ENCODE results near the gene GABRP.

GABRP gene

GRCh38 chr5:170836226-170836625 is 52.7 kb downstream of the GABRP start:
- TF ChIP-seq TAF1 (IDR thresholded peaks at IDR 0.05; ENCODE audit: low read depth) (no peak), CEBPB (IDR thresholded peaks at IDR 0.05) (no peak), EGR1 (IDR thresholded peaks at IDR 0.05) (no peak), TCF12 (IDR thresholded peaks at IDR 0.05; ENCODE audit: low read depth) (no peak), RAD21 (IDR thresholded peaks at IDR 0.05; ENCODE audit: low read depth) (no peak), ZBTB7A (IDR thresholded peaks at IDR 0.05; ENCODE audit: low read depth) (no peak), CREB1 (IDR thresholded peaks at IDR 0.05; ENCODE audit: low read depth) (no peak), YY1 (IDR thresholded peaks at IDR 0.05; ENCODE audit: low read depth) (no peak), EP300 (IDR thresholded peaks at IDR 0.05; ENCODE audit: borderline replicate concordance) (no peak), REST (IDR thresholded peaks at IDR 0.05; ENCODE audit: low read depth) (no peak), MAX (IDR thresholded peaks at IDR 0.05) (no peak), TEAD4 (IDR thresholded peaks at IDR 0.05) (no peak), NFIC (IDR thresholded peaks at IDR 0.05) (no peak), FOXM1 (IDR thresholded peaks at IDR 0.05; ENCODE audit: borderline replicate concordance, low read depth) (no peak), USF1 (IDR thresholded peaks at IDR 0.05) (no peak)

GRCh38 chr5:170843870-170844269 is 60.3 kb downstream of the GABRP start:
- TF ChIP-seq USF1 (IDR thresholded peaks at IDR 0.05) (no peak), TAF1 (IDR thresholded peaks at IDR 0.05; ENCODE audit: low read depth) (no peak), REST (IDR thresholded peaks at IDR 0.05; ENCODE audit: low read depth) (no peak), YY1 (IDR thresholded peaks at IDR 0.05; ENCODE audit: low read depth) (no peak), TCF12 (IDR thresholded peaks at IDR 0.05; ENCODE audit: low read depth) (no peak), CEBPB (IDR thresholded peaks at IDR 0.05) (no peak), EP300 (IDR thresholded peaks at IDR 0.05; ENCODE audit: borderline replicate concordance) (no peak), ZBTB7A (IDR thresholded peaks at IDR 0.05; ENCODE audit: low read depth) (no peak), RAD21 (IDR thresholded peaks at IDR 0.05; ENCODE audit: low read depth) (no peak), TEAD4 (IDR thresholded peaks at IDR 0.05) (no peak), MAX (IDR thresholded peaks at IDR 0.05) (no peak), FOXM1 (IDR thresholded peaks at IDR 0.05; ENCODE audit: borderline replicate concordance, low read depth) (no peak), NFIC (IDR thresholded peaks at IDR 0.05) (no peak), CREB1 (IDR thresholded peaks at IDR 0.05; ENCODE audit: low read depth) (no peak), EGR1 (IDR thresholded peaks at IDR 0.05) (no peak)

GRCh38 chr5:170844651-170845050 is 61.1 kb downstream of the GABRP start:
- TF ChIP-seq USF1 (IDR thresholded peaks at IDR 0.05): no peak
- no peak for TF ChIP-seq RAD21 (IDR thresholded peaks at IDR 0.05; ENCODE audit: low read depth)
- no peak for TF ChIP-seq ZBTB7A (IDR thresholded peaks at IDR 0.05; ENCODE audit: low read depth)
- TF ChIP-seq REST (IDR thresholded peaks at IDR 0.05; ENCODE audit: low read depth): no peak
- no peak for TF ChIP-seq TCF12 (IDR thresholded peaks at IDR 0.05; ENCODE audit: low read depth)
- no peak for TF ChIP-seq TAF1 (IDR thresholded peaks at IDR 0.05; ENCODE audit: low read depth)
- TF ChIP-seq CREB1 (IDR thresholded peaks at IDR 0.05; ENCODE audit: low read depth): no peak

GRCh38 chr5:170846416-170846815 is 62.9 kb downstream of the GABRP start:
- TF ChIP-seq FOXM1 (IDR thresholded peaks at IDR 0.05; ENCODE audit: borderline replicate concordance, low read depth) (no peak), CREB1 (IDR thresholded peaks at IDR 0.05; ENCODE audit: low read depth) (no peak), ZBTB7A (IDR thresholded peaks at IDR 0.05; ENCODE audit: low read depth) (no peak), CEBPB (IDR thresholded peaks at IDR 0.05) (no peak), TEAD4 (IDR thresholded peaks at IDR 0.05) (no peak), USF1 (IDR thresholded peaks at IDR 0.05) (no peak), RAD21 (IDR thresholded peaks at IDR 0.05; ENCODE audit: low read depth) (no peak), NFIC (IDR thresholded peaks at IDR 0.05) (no peak), MAX (IDR thresholded peaks at IDR 0.05) (no peak), TCF12 (IDR thresholded peaks at IDR 0.05; ENCODE audit: low read depth) (no peak), EP300 (IDR thresholded peaks at IDR 0.05; ENCODE audit: borderline replicate concordance) (no peak), YY1 (IDR thresholded peaks at IDR 0.05; ENCODE audit: low read depth) (no peak), REST (IDR thresholded peaks at IDR 0.05; ENCODE audit: low read depth) (no peak), TAF1 (IDR thresholded peaks at IDR 0.05; ENCODE audit: low read depth) (no peak), EGR1 (IDR thresholded peaks at IDR 0.05) (no peak)

Data from Ishikawa (cell line).